ENCODE results near the gene PNKP.

DNA sequence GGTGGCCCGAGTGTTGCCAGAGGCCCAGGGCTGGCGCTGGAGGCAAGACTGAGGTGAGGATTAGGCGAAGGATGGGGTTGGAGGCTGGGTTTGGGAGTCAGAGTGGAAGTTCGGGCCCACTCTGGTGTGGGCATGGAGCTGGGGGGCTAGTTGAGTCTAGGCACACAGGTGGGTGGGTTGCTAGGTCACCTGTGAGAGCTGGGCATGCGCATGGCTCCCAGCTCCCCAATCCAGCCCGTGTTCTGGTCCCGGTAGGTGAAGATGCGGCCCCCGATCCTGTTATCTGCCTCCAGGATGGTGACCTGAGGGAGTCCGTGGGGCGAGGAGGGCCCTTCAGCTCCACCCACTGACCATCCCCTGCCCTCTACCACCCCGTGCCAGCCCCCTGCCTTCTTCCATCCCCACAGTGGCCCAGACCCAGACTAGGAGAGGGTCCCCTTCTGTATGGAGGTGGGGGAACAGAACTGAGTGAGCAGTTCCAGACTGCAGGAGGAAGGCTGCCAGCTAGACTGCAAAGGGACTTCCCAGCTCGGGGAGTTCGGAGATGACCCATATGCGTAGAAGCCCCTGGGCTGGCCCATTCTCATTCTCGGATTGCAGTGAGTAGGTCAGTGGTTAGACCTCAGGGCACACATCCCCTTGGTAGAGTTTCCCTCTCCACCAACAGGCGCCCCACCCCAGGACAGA, 27.6 kb upstream of the PNKP start:
- TF ChIP-seq CTCF (IDR thresholded peaks at IDR 0.05; ENCODE audit: control extremely low read depth in 1 of 3, insufficient read depth in 1 of 3, low read depth in 1 of 3, low read length in 3 of 3) = no peak
- no peak for TF ChIP-seq EZH2 (IDR thresholded peaks at IDR 0.05; ENCODE audit: low read depth, low read length, severe bottlenecking)

All from H1 (cell line).